Mesodermal cell (in vitro differentiated cells): ENCODE results near the gene NRN1L.

Experiments used
- H3K27ac ChIP-seq: 2 replicates; pipeline ENCODE4 v1.7.0; 2013; ENCODE audit warnings: mild to moderate bottlenecking, low read depth, low read length, moderate library complexity; ENCODE audit not compliant: severe bottlenecking
- H3K36me3 ChIP-seq: 2 replicates; pipeline ENCODE4 v1.7.1; 2013; ENCODE audit warnings: mild to moderate bottlenecking, low read length, moderate library complexity; ENCODE audit not compliant: control insufficient read depth, insufficient read depth
- H3K4me1 ChIP-seq: one replicate; pipeline ENCODE4 v1.7.1; 2013; ENCODE audit warnings: mild to moderate bottlenecking, low read length; ENCODE audit not compliant: insufficient read depth, control insufficient read depth, poor library complexity, severe bottlenecking
- H3K4me3 ChIP-seq: 2 replicates; pipeline ENCODE4 v1.7.0; 2013; ENCODE audit warnings: low read length, control low read depth, mild to moderate bottlenecking; ENCODE audit not compliant: insufficient read depth, poor library complexity, severe bottlenecking; ENCODE audit errors: extremely low read depth
- H3K9me3 ChIP-seq: 2 replicates; pipeline ENCODE4 v1.7.1; 2013; ENCODE audit warnings: mild to moderate bottlenecking, low read length, moderate library complexity; ENCODE audit not compliant: control insufficient read depth
- WGBS, 2 experiments: methylation state at CpG; one replicate each; pipeline ENCODE4 v1.1.5; 2013; ENCODE audit warnings: missing lambda C conversion rate in 2 of 2; ENCODE audit not compliant: insufficient coverage in 2 of 2; 5-methylcytosine and 5-hydroxymethylcytosine counted together

NRN1L gene

GRCh38 chr16:67873435-67874370 lies 11.0 kb upstream of the NRN1L start:
- Histone ChIP-seq H3K36me3 (peaks cover 74% of the 10 kb centered on the region), H3K4me3 (peak overlapping the region; percentile 79), H3K9me3 (no peaks in the 10 kb centered on the region), H3K27ac (peak overlapping the region; percentile 64), H3K4me1 (peaks cover 7% of the 10 kb centered on the region)
- WGBS, 2 experiments, result 24 to 27% methylated on average over 19 to 22 of the region's 23 CpGs

- H3K36me3 ChIP-seq, result peaks cover 74% of the 10 kb centered on the region
- 96 to 100% methylated on average over 3 of the region's 3 CpGs for WGBS, 2 experiments
- no peak overlapping the region for H3K27ac ChIP-seq
- no peaks in the 10 kb centered on the region for H3K9me3 ChIP-seq
- peaks cover 7% of the 10 kb centered on the region for H3K4me1 ChIP-seq
- peak overlapping the region; percentile 79 for H3K4me3 ChIP-seq
Measured at GRCh38 chr16:67874372-67874771, 10.3 kb upstream of the NRN1L start.

DNA sequence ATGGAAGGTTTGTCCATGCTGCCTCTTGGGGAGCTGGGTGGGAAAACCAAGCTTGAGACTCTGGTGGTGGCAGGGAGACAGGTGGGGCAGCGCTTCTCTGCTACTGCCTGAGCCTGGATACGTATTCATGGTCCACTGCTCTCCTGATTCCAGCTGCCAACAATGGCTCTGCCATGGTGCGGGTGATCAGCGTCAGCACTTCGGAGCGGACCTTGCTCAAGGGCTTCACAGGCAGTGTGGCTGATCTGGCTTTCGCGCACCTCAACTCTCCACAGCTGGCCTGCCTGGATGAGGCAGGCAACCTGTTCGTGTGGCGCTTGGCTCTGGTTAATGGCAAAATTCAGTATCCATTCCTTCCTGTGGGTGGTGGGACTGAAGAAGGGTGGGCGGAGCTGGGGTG lies 7.6 kb upstream of the NRN1L start:
- H3K27ac ChIP-seq, result no peak overlapping the region
- no peak overlapping the region for H3K4me3 ChIP-seq
- no peaks in the 10 kb centered on the region for H3K9me3 ChIP-seq
- H3K4me1 ChIP-seq, result peaks cover 7% of the 10 kb centered on the region
- peaks cover 73% of the 10 kb centered on the region for H3K36me3 ChIP-seq
- 99 to 100% methylated on average over 8 to 11 of the region's 11 CpGs for WGBS, 2 experiments

GRCh38 chr16:67878232-67878631 lies 6.5 kb upstream of the NRN1L start:
- peaks cover 79% of the 10 kb centered on the region for H3K36me3 ChIP-seq
- no peak overlapping the region for H3K27ac ChIP-seq
- 93 to 98% methylated on average over 2 to 4 of the region's 6 CpGs for WGBS, 2 experiments
- H3K4me1 ChIP-seq, result peaks cover 7% of the 10 kb centered on the region
- no peak overlapping the region for H3K4me3 ChIP-seq
- H3K9me3 ChIP-seq, result no peaks in the 10 kb centered on the region

DNA sequence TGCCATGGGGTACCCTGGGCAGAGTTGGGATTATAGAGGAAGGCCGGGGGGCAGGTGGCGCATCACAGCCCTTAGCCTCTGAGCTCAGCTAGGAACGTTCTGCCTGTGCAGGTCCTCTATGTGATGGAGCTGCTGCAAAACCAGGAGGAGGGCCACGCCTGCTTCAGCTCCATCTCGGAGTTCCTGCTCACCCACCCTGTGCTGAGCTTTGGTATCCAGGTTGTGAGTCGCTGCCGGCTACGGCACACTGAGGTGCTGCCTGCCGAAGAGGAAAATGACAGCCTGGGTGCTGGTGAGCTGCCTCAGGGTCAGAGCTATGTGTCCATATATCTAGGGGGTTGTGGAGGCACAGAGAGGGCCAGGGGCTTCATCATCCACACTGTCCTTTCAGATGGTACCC lies 5.8 kb upstream of the NRN1L start:
- Histone ChIP-seq H3K4me3 (no peak overlapping the region), H3K27ac (no peak overlapping the region), H3K4me1 (peaks cover 5% of the 10 kb centered on the region), H3K9me3 (no peaks in the 10 kb centered on the region), H3K36me3 (peaks cover 84% of the 10 kb centered on the region)
- 93 to 96% methylated on average over 9 of the region's 9 CpGs for WGBS, 2 experiments

- peaks cover 1% of the 10 kb centered on the region for H3K4me1 ChIP-seq
- peaks cover 90% of the 10 kb centered on the region for H3K36me3 ChIP-seq
- H3K27ac ChIP-seq, result no peak overlapping the region
- H3K9me3 ChIP-seq, result no peaks in the 10 kb centered on the region
- H3K4me3 ChIP-seq, result no peak overlapping the region
- 96 to 97% methylated on average over 10 of the region's 12 CpGs for WGBS, 2 experiments
Measured at GRCh38 chr16:67879462-67879861, 5.2 kb upstream of the NRN1L start.

DNA sequence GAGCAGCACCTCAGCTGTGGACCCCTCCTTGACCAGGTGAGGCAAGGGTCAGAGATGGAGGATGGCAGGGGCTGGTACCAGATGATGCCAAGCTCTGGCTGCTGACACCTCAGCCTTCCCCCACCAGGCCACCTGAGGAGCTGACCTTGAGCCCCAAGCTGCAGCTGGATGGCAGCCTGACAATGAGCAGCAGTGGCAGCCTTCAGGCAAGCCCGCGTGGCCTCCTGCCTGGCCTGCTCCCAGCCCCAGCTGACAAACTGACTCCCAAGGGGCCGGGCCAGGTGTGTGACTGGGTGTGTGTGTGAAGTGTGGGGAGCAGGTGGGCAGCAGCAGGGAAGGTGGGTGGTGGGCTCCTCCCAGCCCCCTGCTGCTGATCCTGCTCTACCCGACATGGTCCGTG lies 4.7 kb upstream of the NRN1L start:
- H3K36me3 ChIP-seq, result peaks cover 91% of the 10 kb centered on the region
- 90 to 100% methylated on average over 3 to 4 of the region's 5 CpGs for WGBS, 2 experiments
- H3K27ac ChIP-seq, result no peak overlapping the region
- H3K4me3 ChIP-seq, result no peak overlapping the region
- no peaks in the 10 kb centered on the region for H3K9me3 ChIP-seq
- H3K4me1 ChIP-seq, result peaks cover 6% of the 10 kb centered on the region

DNA sequence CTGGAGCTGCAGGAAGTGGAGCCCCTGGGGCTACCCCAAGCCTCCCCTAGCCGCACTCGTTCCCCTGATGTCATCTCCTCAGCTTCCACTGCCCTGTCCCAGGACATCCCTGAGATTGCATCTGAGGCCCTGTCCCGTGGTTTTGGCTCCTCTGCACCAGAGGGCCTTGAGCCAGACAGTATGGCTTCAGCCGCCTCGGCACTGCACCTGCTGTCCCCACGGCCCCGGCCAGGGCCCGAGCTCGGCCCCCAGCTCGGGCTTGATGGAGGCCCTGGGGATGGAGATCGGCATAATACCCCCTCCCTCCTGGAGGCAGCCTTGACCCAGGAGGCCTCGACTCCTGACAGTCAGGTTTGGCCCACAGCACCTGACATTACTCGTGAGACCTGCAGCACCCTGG lies 4.1 kb upstream of the NRN1L start:
- Histone ChIP-seq H3K4me3 (no peak overlapping the region), H3K27ac (no peak overlapping the region), H3K4me1 (peaks cover 9% of the 10 kb centered on the region), H3K9me3 (no peaks in the 10 kb centered on the region), H3K36me3 (peaks cover 91% of the 10 kb centered on the region)
- 95 to 96% methylated on average over 9 to 13 of the region's 13 CpGs for WGBS, 2 experiments

DNA sequence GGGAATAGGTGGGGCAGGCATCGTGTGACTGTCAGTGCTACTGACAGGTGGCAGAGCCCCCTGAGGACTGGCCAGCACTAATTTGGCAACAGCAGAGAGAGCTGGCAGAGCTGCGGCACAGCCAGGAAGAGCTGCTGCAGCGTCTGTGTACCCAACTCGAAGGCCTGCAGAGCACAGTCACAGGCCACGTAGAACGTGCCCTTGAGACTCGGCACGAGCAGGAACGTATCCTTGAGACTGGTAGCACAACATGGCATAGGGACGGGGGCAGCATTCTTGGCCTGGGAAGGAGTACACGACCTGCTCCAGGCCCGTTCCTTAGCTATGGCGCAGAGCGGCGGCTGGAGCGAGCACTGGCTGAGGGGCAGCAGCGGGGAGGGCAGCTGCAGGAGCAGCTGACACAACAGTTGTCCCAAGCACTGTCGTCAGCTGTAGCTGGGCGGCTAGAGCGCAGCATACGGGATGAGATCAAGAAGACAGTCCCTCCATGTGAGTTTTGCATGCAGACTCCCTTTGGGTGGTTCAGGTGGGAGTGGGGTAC lies 3.0 kb upstream of the NRN1L start:
- no peak overlapping the region for H3K27ac ChIP-seq

DNA sequence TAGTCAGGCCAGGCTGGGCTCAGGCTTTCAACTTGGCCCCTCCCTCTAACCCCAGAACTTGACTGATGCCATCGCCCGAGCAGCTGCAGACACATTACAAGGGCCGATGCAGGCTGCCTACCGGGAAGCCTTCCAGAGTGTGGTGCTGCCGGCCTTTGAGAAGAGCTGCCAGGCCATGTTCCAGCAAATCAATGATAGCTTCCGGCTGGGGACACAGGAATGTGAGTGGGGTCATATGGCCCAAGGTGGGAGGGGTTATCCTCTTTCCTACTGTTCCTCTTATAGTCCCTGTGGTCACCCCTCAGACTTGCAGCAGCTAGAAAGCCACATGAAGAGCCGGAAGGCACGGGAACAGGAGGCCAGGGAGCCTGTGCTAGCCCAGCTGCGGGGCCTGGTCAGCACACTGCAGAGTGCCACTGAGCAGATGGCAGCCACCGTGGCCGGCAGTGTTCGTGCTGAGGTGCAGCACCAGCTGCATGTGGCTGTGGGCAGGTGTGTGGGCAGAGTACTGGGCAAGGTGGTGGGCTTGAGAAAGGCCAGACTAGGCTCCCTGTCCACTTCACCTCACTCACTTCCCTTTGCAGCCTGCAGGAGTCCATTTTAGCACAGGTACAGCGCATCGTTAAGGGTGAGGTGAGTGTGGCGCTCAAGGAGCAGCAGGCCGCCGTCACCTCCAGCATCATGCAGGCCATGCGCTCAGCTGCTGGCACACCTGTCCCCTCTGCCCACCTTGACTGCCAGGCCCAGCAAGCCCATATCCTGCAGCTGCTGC lies 2.1 kb upstream of the NRN1L start:
- Histone ChIP-seq H3K9me3 (no peaks in the 10 kb centered on the region), H3K36me3 (peaks cover 85% of the 10 kb centered on the region), H3K4me1 (peaks cover 9% of the 10 kb centered on the region), H3K4me3 (no peak overlapping the region), H3K27ac (no peak overlapping the region)
- 93 to 95% methylated on average over 11 to 14 of the region's 18 CpGs for WGBS, 2 experiments

More for the DNA sequence above, 3.0 kb upstream of the NRN1L start:
- H3K4me1 ChIP-seq, result peaks cover 9% of the 10 kb centered on the region
- WGBS, 2 experiments, result 94 to 96% methylated on average over 21 of the region's 21 CpGs
- no peak overlapping the region for H3K4me3 ChIP-seq
- H3K9me3 ChIP-seq, result no peaks in the 10 kb centered on the region
- H3K36me3 ChIP-seq, result peaks cover 91% of the 10 kb centered on the region
